K562 (cell line): ENCODE measurements around the gene ST3GAL3. TPM values are rescaled to one million over a fixed set of nuclear protein-coding genes. Genes with fewer than 3 reads are reported as not detected.

ENCODE experiments used
- AFF1 ChIP-seq, 2 experiments: fragments of 450-650 bp; IDR thresholded peaks; 2 replicates each; pipeline ENCODE4 v1.6.1; 2018; ENCODE audit warnings: mild to moderate bottlenecking in 2 of 2, low read depth in 1 of 2; ENCODE audit not compliant: partially characterized antibody in 2 of 2
- ATF3 ChIP-seq, 2 experiments: fragments of 450-650 bp in 1 of 2; sonication (generic) in 1 of 2; formaldehyde crosslinking in 1 of 2; IDR thresholded peaks in 1 of 2; conservative IDR thresholded peaks in 1 of 2; 2 replicates each; pipeline versions ENCODE4 v1.6.1 to v1.8.1; 2016 to 2023; ENCODE audit warnings: mild to moderate bottlenecking in 2 of 2, moderate library complexity in 2 of 2, inconsistent platforms in 1 of 2, missing genetic modification reagents in 1 of 2
- BRD9 ChIP-seq: fragments of 450-650 bp; IDR thresholded peaks from 2 replicates; pipeline ENCODE4 v1.6.1; 2018; ENCODE audit warnings: low read depth; ENCODE audit not compliant: partially characterized antibody
- COPS2 ChIP-seq: fragments of 450-650 bp; conservative IDR thresholded peaks from 2 replicates; pipeline ENCODE4 v1.6.1; 2016; ENCODE audit warnings: mild to moderate bottlenecking, moderate library complexity
- CREB5 ChIP-seq: fragments of 250-450 bp; sonication (Bioruptor Pico); IDR thresholded peaks from 2 replicates; pipeline ENCODE4 v1.5.0; 2020; ENCODE audit warnings: mild to moderate bottlenecking
- E2F1 ChIP-seq: sonication (generic); formaldehyde crosslinking; IDR thresholded peaks from 2 replicates; pipeline ENCODE4 v1.8.1; 2023; ENCODE audit warnings: mild to moderate bottlenecking, missing genetic modification reagents, moderate library complexity
- ERF ChIP-seq: fragments of 450-650 bp; formaldehyde crosslinking; IDR thresholded peaks from 2 replicates; pipeline ENCODE4 v1.4.0; 2020; ENCODE audit warnings: mild to moderate bottlenecking, mixed read lengths
- ETS1 ChIP-seq: conservative IDR thresholded peaks from 2 replicates; pipeline ENCODE4 v1.6.1; 2011; ENCODE audit warnings: low read depth, mild to moderate bottlenecking, low read length; ENCODE audit not compliant: control insufficient read depth
- FOXO4 ChIP-seq: fragments of 450-650 bp; formaldehyde crosslinking; IDR thresholded peaks from 2 replicates; pipeline ENCODE4 v1.4.0; 2020; ENCODE audit warnings: mild to moderate bottlenecking, moderate library complexity
- IFI16 ChIP-seq: fragments of 250-450 bp; sonication (Bioruptor Pico); IDR thresholded peaks from 2 replicates; pipeline ENCODE4 v2.1.2; 2022; ENCODE audit warnings: mild to moderate bottlenecking, inconsistent platforms
- PYGO2 ChIP-seq: fragments of 450-650 bp; IDR thresholded peaks from 2 replicates; pipeline ENCODE4 v1.6.1; 2016; ENCODE audit warnings: mild to moderate bottlenecking, missing genetic modification characterization, moderate library complexity, missing compliant biosample characterization
- RFX5 ChIP-seq: IDR thresholded peaks from 2 replicates; pipeline ENCODE4 v1.6.1; 2011; ENCODE audit warnings: low read depth, mild to moderate bottlenecking, improper control_type of control experiment, low read length
- TBL1XR1 ChIP-seq, 2 experiments: IDR thresholded peaks; 2 replicates each; pipeline ENCODE4 v1.6.1; 2012; ENCODE audit warnings: improper control_type of control experiment in 2 of 2, low read length in 2 of 2, mild to moderate bottlenecking in 1 of 2
- ZNF134 ChIP-seq: fragments of 250-450 bp; sonication (Bioruptor Pico); conservative IDR thresholded peaks from 2 replicates; pipeline ENCODE4 v1.4.0; 2020
- ZNF41 ChIP-seq: fragments of 250-450 bp; sonication (Bioruptor Pico); conservative IDR thresholded peaks from 2 replicates; pipeline ENCODE4 v1.4.0; 2020; ENCODE audit warnings: mild to moderate bottlenecking
- polyA plus RNA-seq, 8 experiments: library from polyadenylated mRNA; depleted of rRNA in 4 of 8; stranded (reverse) in 5 of 8; unstranded in 3 of 8; fragments of >200 nt; fragmentation: Nextera tagmentation in 2 of 8; fragmentation: Illumina TruSeq in 1 of 8; extraction: Ambion mirVana in 2 of 8; extraction: Trizol in 1 of 8; gene quantifications; 2 replicates each; pipeline versions ENCODE4 v1.2.1 to v1.2.3, GENCODE V29; 2011 to 2014; ENCODE audit warnings: inconsistent platforms in 1 of 8, missing spikeins in 1 of 8
- total RNA-seq, 7 experiments: library from RNA; depleted of rRNA in 6 of 7; stranded (reverse); fragments of >200 nt in 6 of 7; fragmentation: Illumina TruSeq in 2 of 7; extraction: Trizol in 2 of 7; gene quantifications; 2 replicates each; pipeline versions ENCODE4 v1.2.1 to v1.2.3, GENCODE V29; 2011 to 2021; ENCODE audit warnings: low replicate concordance in 1 of 7

The ST3GAL3 gene
- total and polyA plus RNA-seq, 9 of the 15 experiments (the other 6 are each of a cell fraction or from before 2014, with no cell fraction given), result 1.2 to 18.9 (median 11.0) TPM

GRCh38 chr1:43707190-43708001 lies at the start of gene ST3GAL3 (continued):
- no peak for TF ChIP-seq ATF3 (IDR thresholded peaks at IDR 0.05)
- peak; percentile 78; the same call in 1 of the 2 replicates for TF ChIP-seq ATF3 (CRISPR knock-in tag; conservative IDR thresholded peaks at IDR 0.05)
- no peak for TF ChIP-seq FOXO4
- no peak for TF ChIP-seq AFF1 (IDR thresholded peaks at IDR 0.05; ENCODE audit: low read depth in 1 of 2, partially characterized antibody in 2 of 2)
- no peak for TF ChIP-seq COPS2
- peak; percentile 75 for TF ChIP-seq E2F1 (CRISPR knock-in tag)
- peak; percentile 73; the same call in 1 of the 2 replicates for TF ChIP-seq ERF (CRISPR knock-in tag)
- TF ChIP-seq CREB5, result no peak
- peak; percentile 89 for TF ChIP-seq ETS1
- TF ChIP-seq RFX5, result no peak
- no peak for TF ChIP-seq IFI16
- no peak for TF ChIP-seq ZNF134 (CRISPR knock-in tag)
- 0 out of 2 replicates have a peak, but pooled peaks have one; percentile 25 for TF ChIP-seq ZNF41 (CRISPR knock-in tag)
- TF ChIP-seq TBL1XR1 (IDR thresholded peaks at IDR 0.05; ENCODE audit: low read length in 2 of 2), result peak in 1 of 2 experiments; percentile 67; a peak in 1 of 4 replicates
- no peak for TF ChIP-seq BRD9
- no peak for TF ChIP-seq PYGO2 (tag)
